SK-N-SH (cell line): ENCODE results near the gene CTBP1. TPM values are rescaled to one million over a fixed set of nuclear protein-coding genes. Genes with fewer than 3 reads are reported as not detected.

ENCODE experiments used
- CTCF ChIA-PET: fragments of 300-600, 350-600 bp; formaldehyde crosslinking; extraction: SDS; loops from one replicate; lab custom pipeline; 2021; lab: Yijun Ruan, JAX
- POLR2A ChIA-PET: fragments of 350-600 bp; sonication (Branson Sonifier 250); formaldehyde crosslinking; extraction: SDS; loops from one replicate; lab custom pipeline; 2020; ENCODE audit warnings: antibody characterized with exemption, inconsistent platforms; lab: Yijun Ruan, JAX
- DNase-seq: peaks from one replicate; pipeline ENCODE4 v3.0.0; 2012
- H2AFZ ChIP-seq: fragments of 200-600 bp; sonication (generic); 2 replicates; pipeline ENCODE4 v1.8.1; 2016; ENCODE audit warnings: antibody characterized with exemption, mild to moderate bottlenecking, low read depth
- H3F3A ChIP-seq: fragments of 200-600 bp; sonication (generic); replicated peaks from 2 replicates; pipeline ENCODE3; 2016; ENCODE audit warnings: antibody characterized with exemption, mild to moderate bottlenecking; ENCODE audit not compliant: insufficient read depth
- H3K27ac ChIP-seq, 2 experiments: fragments of 200-500 bp in 1 of 2; fragments of 200-600 bp in 1 of 2; sonication (Bioruptor generic) in 1 of 2; sonication (generic), shearing (Covaris generic) in 1 of 2; 2 replicates each; pipeline versions ENCODE4 v1.5.1 to v1.6.1; 2014 to 2016; ENCODE audit warnings: low read depth in 2 of 2, inconsistent platforms in 1 of 2, low read length in 1 of 2, mild to moderate bottlenecking in 1 of 2, mixed read lengths in 1 of 2
- H3K27me3 ChIP-seq: fragments of 200-600 bp; sonication (generic), shearing (Covaris generic); 2 replicates; pipeline ENCODE4 v1.6.1; 2016; ENCODE audit warnings: mixed run types; ENCODE audit not compliant: insufficient read depth
- H3K36me3 ChIP-seq, 2 experiments: fragments of 200-500 bp in 1 of 2; fragments of 200-600 bp in 1 of 2; sonication (Bioruptor generic) in 1 of 2; sonication (generic) in 1 of 2; replicated peaks in 1 of 2; 2 replicates each; pipeline versions ENCODE3 to v1.5.1; 2014 to 2016; ENCODE audit warnings: low read length in 1 of 2, mild to moderate bottlenecking in 1 of 2; ENCODE audit not compliant: insufficient read depth in 2 of 2, control insufficient read depth in 1 of 2
- H3K4me1 ChIP-seq, 2 experiments: fragments of 200-500 bp in 1 of 2; fragments of 200-600 bp in 1 of 2; sonication (Bioruptor generic) in 1 of 2; sonication (generic), shearing (Covaris generic) in 1 of 2; 2 replicates each; pipeline versions ENCODE4 v1.5.1 to v1.6.1; 2014 to 2016; ENCODE audit warnings: low read depth in 1 of 2, low read length in 1 of 2, mixed run types in 1 of 2; ENCODE audit not compliant: insufficient read depth in 2 of 2, control insufficient read depth in 1 of 2
- H3K4me2 ChIP-seq: fragments of 200-600 bp; sonication (generic), shearing (Covaris generic); 2 replicates; pipeline ENCODE4 v1.6.1; 2017; ENCODE audit warnings: mixed run types
- H3K4me3 ChIP-seq, 2 experiments: fragments of 200-500 bp in 1 of 2; fragments of 200-600 bp in 1 of 2; sonication (Bioruptor generic) in 1 of 2; sonication (generic), shearing (Covaris generic) in 1 of 2; 2 replicates each; pipeline versions ENCODE4 v1.5.1 to v1.8.1; 2014 to 2016; ENCODE audit warnings: low read depth in 2 of 2, inconsistent platforms in 1 of 2, low read length in 1 of 2, mild to moderate bottlenecking in 1 of 2, mixed read lengths in 1 of 2, moderate library complexity in 1 of 2
- H3K79me2 ChIP-seq: fragments of 200-600 bp; sonication (generic); 2 replicates; pipeline ENCODE4 v1.8.1; 2017; ENCODE audit warnings: mild to moderate bottlenecking; ENCODE audit not compliant: insufficient read depth
- H3K9ac ChIP-seq: fragments of 200-600 bp; sonication (generic); 2 replicates; pipeline ENCODE4 v1.6.1; 2017; ENCODE audit warnings: mixed run types
- H3K9me2 ChIP-seq: fragments of 200-600 bp; sonication (generic); 2 replicates; pipeline ENCODE4 v1.6.1; 2017; ENCODE audit warnings: mixed run types
- H3K9me3 ChIP-seq: fragments of 200-600 bp; sonication (generic); 2 replicates; pipeline ENCODE4 v1.6.1; 2017; ENCODE audit warnings: mixed run types, mild to moderate bottlenecking, moderate library complexity
- H4K20me1 ChIP-seq: fragments of 200-600 bp; sonication (generic); 2 replicates; pipeline ENCODE4 v1.6.1; 2017; ENCODE audit warnings: mild to moderate bottlenecking, mixed run types; ENCODE audit not compliant: insufficient read depth
- CHD2 ChIP-seq: fragments of 150-350 bp; IDR thresholded peaks from 2 replicates; pipeline ENCODE4 v1.6.1; 2018; ENCODE audit warnings: low read length; ENCODE audit not compliant: partially characterized antibody
- CTCF ChIP-seq: fragments of 200-600 bp; sonication (generic); IDR thresholded peaks from 2 replicates; pipeline ENCODE4 v1.6.1; 2017; ENCODE audit warnings: antibody characterized with exemption, mild to moderate bottlenecking, moderate library complexity
- ELF1 ChIP-seq: IDR thresholded peaks from 2 replicates; pipeline ENCODE4 v1.4.0; 2012
- EP300 ChIP-seq, 2 experiments: IDR thresholded peaks; 2 replicates each; pipeline versions ENCODE4 v1.4.0 to v1.6.1; 2012; ENCODE audit warnings: borderline replicate concordance in 1 of 2, low read depth in 1 of 2, low read length in 1 of 2
- FOXJ3 ChIP-seq: sonication (generic); formaldehyde crosslinking; IDR thresholded peaks from 2 replicates; pipeline ENCODE4 v1.5.1; 2020; ENCODE audit warnings: mild to moderate bottlenecking, missing genetic modification reagents
- GABPA ChIP-seq: IDR thresholded peaks from 2 replicates; pipeline ENCODE4 v1.4.0; 2012; ENCODE audit warnings: low read depth, mild to moderate bottlenecking
- GATA2 ChIP-seq: sonication (generic); formaldehyde crosslinking; IDR thresholded peaks from 2 replicates; pipeline ENCODE4 v1.5.0; 2020; ENCODE audit warnings: mild to moderate bottlenecking, missing genetic modification reagents
- IRF3 ChIP-seq: fragments of 150-350 bp; IDR thresholded peaks from 2 replicates; pipeline ENCODE4 v1.6.1; 2016; ENCODE audit warnings: mild to moderate bottlenecking, low read depth, low read length
- MAX ChIP-seq: IDR thresholded peaks from 2 replicates; pipeline ENCODE4 v1.4.0; 2012; ENCODE audit warnings: low read depth
- MXI1 ChIP-seq: IDR thresholded peaks from 2 replicates; pipeline ENCODE4 v1.6.1; 2012; ENCODE audit warnings: mild to moderate bottlenecking, low read depth, low read length, improper control_type of control experiment
- NFIC ChIP-seq: IDR thresholded peaks from 2 replicates; pipeline ENCODE4 v1.4.0; 2012; ENCODE audit warnings: borderline replicate concordance
- NRF1 ChIP-seq: IDR thresholded peaks from 2 replicates; pipeline ENCODE4 v1.6.1; 2012; ENCODE audit warnings: low read depth, mild to moderate bottlenecking, low read length
- RAD21 ChIP-seq: IDR thresholded peaks from 2 replicates; pipeline ENCODE4 v1.6.1; 2012; ENCODE audit warnings: mild to moderate bottlenecking, low read length
- RCOR1 ChIP-seq: fragments of 150-350 bp; IDR thresholded peaks from 2 replicates; pipeline ENCODE4 v1.6.1; 2017; ENCODE audit warnings: antibody characterized with exemption, low read length
- RFX5 ChIP-seq: IDR thresholded peaks from 2 replicates; pipeline ENCODE4 v1.6.1; 2012; ENCODE audit warnings: mild to moderate bottlenecking, improper control_type of control experiment, low read length
- RXRA ChIP-seq: IDR thresholded peaks from 2 replicates; pipeline ENCODE4 v1.4.0; 2012; ENCODE audit warnings: low read depth, mild to moderate bottlenecking, borderline replicate concordance
- SMC3 ChIP-seq: IDR thresholded peaks from 2 replicates; pipeline ENCODE4 v1.6.1; 2012; ENCODE audit warnings: low read depth, low read length, improper control_type of control experiment
- TAF1 ChIP-seq: IDR thresholded peaks from 2 replicates; pipeline ENCODE4 v1.6.1; 2012; ENCODE audit warnings: low read depth, mild to moderate bottlenecking, low read length, moderate library complexity, borderline replicate concordance
- USF2 ChIP-seq: fragments of 150-350 bp; IDR thresholded peaks from 2 replicates; pipeline ENCODE4 v1.6.1; 2017; ENCODE audit warnings: antibody characterized with exemption, low read length, low read depth, borderline replicate concordance
- WGBS: methylation state at CpG from one replicate; pipeline ENCODE4 v1.1.6; 2017; ENCODE audit warnings: low lambda C conversion rate; 5-methylcytosine and 5-hydroxymethylcytosine counted together
- polyA plus RNA-seq, 3 experiments: library from polyadenylated mRNA; depleted of rRNA; stranded (reverse); fragments of >200 nt; gene quantifications; 2 replicates each; pipeline ENCODE4 v1.2.3, GENCODE V29; 2012

The CTBP1 gene
- polyA plus RNA-seq, 1 of the 3 experiments (the other 2 are of a cell fraction) = 183 TPM

- no peak for TF ChIP-seq MAX
- TF ChIP-seq NFIC = no peak
- peak; percentile 18; the same call in 1 of the 2 replicates for TF ChIP-seq SMC3
- no peak for TF ChIP-seq NRF1
- peak; percentile 16; the same call in 1 of the 2 replicates for TF ChIP-seq CTCF
- TF ChIP-seq RAD21 = peak; percentile 57
- no peak for TF ChIP-seq RFX5
- TF ChIP-seq USF2 = no peak
- no peak for TF ChIP-seq GABPA
Observed at GRCh38 chr4:1233641-1234308, 15.2 kb downstream of the CTBP1 start (continued).

- DNase-seq = peak; percentile 96
- Histone ChIP-seq H3K4me3 (no peak overlapping the region), H3F3A (no peaks in the 10 kb centered on the region)
- POLR2A ChIA-PET = interaction anchor here (0.9 to 1.2 kb wide), 2 partner anchors 14 to 16 kb away, joined by 3 to 6 read pairs; partner anchors contain the start of gene CTBP1
- TF ChIP-seq FOXJ3 (CRISPR knock-in tag) = peak; percentile 80; the same call in 1 of the 2 replicates
- TF ChIP-seq RAD21 = peak; percentile 30; the same call in 1 of the 2 replicates
- peak in 1 of 2 experiments; percentile 66; a peak in 1 of 4 replicates for TF ChIP-seq EP300 (IDR thresholded peaks at IDR 0.05; ENCODE audit: borderline replicate concordance in 1 of 2, low read depth in 1 of 2, low read length in 1 of 2)
- no peak for TF ChIP-seq GABPA
- TF ChIP-seq CTCF = no peak
- TF ChIP-seq IRF3 = no peak
- TF ChIP-seq GATA2 (CRISPR knock-in tag) = peak; percentile 77
- TF ChIP-seq ELF1 = no peak
- TF ChIP-seq RCOR1 = 0 out of 2 replicates have a peak, but pooled peaks have one; percentile 5
- peak; percentile 81; the same call in 1 of the 2 replicates for TF ChIP-seq MXI1
- no peak for TF ChIP-seq TAF1
- TF ChIP-seq CHD2 = peak; percentile 87
- no peak for TF ChIP-seq RXRA
- no peak for TF ChIP-seq NRF1
- TF ChIP-seq, all 33 proteins: peak for 7
- no peak overlapping the region for H3K9ac ChIP-seq
- WGBS = 90% methylated on average over 21 of the region's 32 CpGs
- H3K27me3 ChIP-seq = no peaks in the 10 kb centered on the region
- H3K4me1 ChIP-seq = peaks cover 0 to 30% of the 10 kb centered on the region in 2 experiments; a peak in 1 of 4 replicates
- CTCF ChIA-PET = interaction anchor here (0.7 to 3.5 kb wide), 12 partner anchors 15 to 113 kb away, joined by 3 to 33 read pairs (median 5); partner anchors contain the start of genes CTBP1 and SPON2
- no peak overlapping the region for H3K4me2 ChIP-seq
- peaks cover 6 to 81% of the 10 kb centered on the region in 2 experiments for H3K36me3 ChIP-seq
- H4K20me1 ChIP-seq = peaks cover 20% of the 10 kb centered on the region; the same call in 1 of the 2 replicates
- no peak overlapping the region for H2AFZ ChIP-seq
- peaks cover 17% of the 10 kb centered on the region for H3K79me2 ChIP-seq
- H3K27ac ChIP-seq = peak overlapping the region in 1 of 2 experiments; percentile 66; a peak in 3 of 4 replicates
- H3K9me2 ChIP-seq = no peaks in the 10 kb centered on the region
- no peaks in the 10 kb centered on the region for H3K9me3 ChIP-seq
Observed at GRCh38 chr4:1232661-1233621, 16.0 kb downstream of the CTBP1 start.
